Activated CD8-positive, alpha-beta memory T cell treated with anti-CD3 and anti-CD28 coated beads, Interleukin-2, amount 50 U/mL, for 4 hours (primary cell): ENCODE results near the gene DNAL4.

Experiments used
- DNase-seq: peaks from one replicate; pipeline ENCODE4 v3.0.0-alpha.2; 2020

DNAL4 gene

GRCh38 chr22:38738475-38739070 is 55.4 kb downstream of the DNAL4 start:
- DNase-seq: no peak

- DNase-seq: no peak
These were observed 56.5 kb downstream of the DNAL4 start for GRCh38 chr22:38737302-38738060.

GRCh38 chr22:38736257-38736570 is 57.7 kb downstream of the DNAL4 start:
- no peak for DNase-seq

GRCh38 chr22:38735465-38736256 is 58.3 kb downstream of the DNAL4 start:
- no peak for DNase-seq

- DNase-seq: no peak
These were observed 58.8 kb downstream of the DNAL4 start for GRCh38 chr22:38735126-38735464.

- no peak for DNase-seq
These were observed 59.4 kb downstream of the DNAL4 start for GRCh38 chr22:38734421-38735100.

GRCh38 chr22:38733724-38734381 is 60.1 kb downstream of the DNAL4 start:
- DNase-seq: no peak

- peak; percentile 64 for DNase-seq
These were observed 60.6 kb downstream of the DNAL4 start for GRCh38 chr22:38733329-38733723.

GRCh38 chr22:38732251-38732815 is 61.6 kb downstream of the DNAL4 start:
- DNase-seq: no peak

- DNase-seq: no peak
These were observed 62.2 kb downstream of the DNAL4 start for GRCh38 chr22:38731703-38732161.

GRCh38 chr22:38730411-38730871 is 63.5 kb downstream of the DNAL4 start:
- DNase-seq: no peak

- DNase-seq: no peak
These were observed 64.0 kb downstream of the DNAL4 start for GRCh38 chr22:38729946-38730345.

- no peak for DNase-seq
These were observed 64.8 kb downstream of the DNAL4 start for GRCh38 chr22:38728871-38729796.
